Stimulated activated CD8-positive, alpha-beta memory T cell treated with anti-CD3 and anti-CD28 coated beads, Interleukin-2, amount 100 ng/mL, for 1 hour (primary cell): ENCODE measurements around the gene TEX44.
"Not testable (repeated sequence)": the region's sequence is repeated elsewhere in the genome, so short reads cannot be mapped to it uniquely, and the experiment has no call there.

Experiments used
- DNase-seq, 2 donors: peaks; one replicate each; pipeline ENCODE4 v3.0.0-alpha.2; 2020; ENCODE audit warnings: low read depth in 2 of 2

Gene TEX44

DNA sequence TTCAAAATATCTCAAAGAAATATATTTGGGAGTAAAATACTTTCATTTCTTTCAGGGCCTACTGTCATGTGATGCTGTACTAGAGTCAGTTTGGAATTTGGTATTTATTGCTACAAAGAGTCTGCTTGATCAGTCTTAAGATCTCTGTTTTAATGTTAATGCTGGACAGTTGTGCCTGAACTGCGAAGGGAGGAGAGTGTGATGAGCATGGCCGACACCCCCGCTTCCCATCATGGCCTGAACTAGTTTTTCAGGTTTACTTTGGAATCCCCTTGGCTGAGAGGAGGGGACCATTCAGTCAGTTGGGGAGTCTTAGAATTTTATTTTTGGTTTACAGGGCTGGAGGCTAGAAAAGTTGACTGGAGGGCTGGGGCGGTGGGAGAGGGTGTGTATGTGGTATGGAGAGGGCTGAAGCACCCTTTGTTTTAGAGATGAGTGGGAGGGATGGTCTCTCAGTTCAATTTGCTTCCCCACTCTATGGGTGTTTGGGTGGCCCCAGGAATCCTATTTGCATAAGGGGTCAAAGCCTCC is 20.9 kb upstream of the TEX44 start:
- DNase-seq, result no peak

DNA sequence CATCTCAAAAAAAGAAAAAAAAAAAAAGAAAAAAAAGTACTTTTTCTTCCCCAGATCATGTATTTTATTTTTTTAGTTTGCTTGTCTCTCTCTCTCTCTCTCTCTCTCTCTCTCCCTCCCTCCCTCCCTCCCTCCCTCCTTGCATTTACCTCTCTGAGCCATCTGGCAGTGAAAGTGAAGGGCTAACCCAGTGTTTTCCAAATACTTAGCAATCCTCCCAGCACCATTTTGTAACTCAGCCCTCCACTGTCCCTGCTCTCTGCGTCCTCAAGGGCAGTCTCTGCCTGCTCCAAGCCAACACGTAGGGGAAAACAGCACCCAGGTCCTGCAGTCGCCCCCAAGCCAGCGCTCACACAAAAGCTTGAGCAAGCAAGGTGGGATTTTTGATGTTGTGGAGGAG is 19.6 kb upstream of the TEX44 start:
- no peak for DNase-seq

- DNase-seq, result no peak
These were observed 18.8 kb upstream of the TEX44 start for GRCh38 chr2:231573698-231574421.

GRCh38 chr2:231575612-231576256 is 16.9 kb upstream of the TEX44 start:
- DNase-seq, result no peak

- DNase-seq, result no peak
These were observed 16.2 kb upstream of the TEX44 start for GRCh38 chr2:231576465-231576864.

DNA sequence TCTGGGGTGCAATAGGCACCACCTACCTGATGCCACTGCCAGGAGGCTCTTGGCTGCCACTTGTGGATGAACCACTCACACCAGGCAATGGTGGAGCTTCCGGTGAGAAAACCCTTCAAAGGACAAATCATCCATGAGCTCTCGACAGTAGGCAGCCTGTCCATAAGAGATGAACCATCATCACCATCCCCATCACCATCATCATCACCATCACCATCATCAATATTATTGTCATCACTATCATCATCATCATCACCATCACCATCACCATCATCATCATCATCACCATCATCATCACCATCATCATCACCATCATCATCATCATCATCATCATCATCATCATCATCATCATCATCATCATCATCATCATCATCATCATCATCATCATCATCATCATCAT is 14.0 kb upstream of the TEX44 start:
- not testable (repeated sequence) for DNase-seq

GRCh38 chr2:231579560-231579959 is 13.1 kb upstream of the TEX44 start:
- DNase-seq, result no peak

DNA sequence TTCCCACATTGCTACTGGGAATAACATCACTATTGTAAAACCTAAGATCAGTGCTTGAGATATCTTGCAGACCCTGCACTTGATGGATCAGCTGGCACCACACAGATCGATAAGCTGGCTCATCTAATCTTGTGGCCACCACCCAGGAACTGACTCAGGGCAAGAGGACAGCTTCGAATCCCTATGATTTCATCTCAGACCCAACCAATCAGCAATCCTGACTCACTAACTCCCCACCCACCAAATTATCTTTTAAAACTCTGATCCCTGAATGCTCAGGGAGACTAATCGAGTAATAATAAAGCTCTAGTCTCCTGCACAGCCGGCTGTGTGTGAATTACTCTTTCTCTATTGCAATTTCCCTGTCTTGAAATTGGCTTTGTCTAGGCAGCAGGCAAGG is 11.3 kb upstream of the TEX44 start:
- no peak for DNase-seq

GRCh38 chr2:231583982-231584381 is 8.7 kb upstream of the TEX44 start:
- no peak for DNase-seq

DNA sequence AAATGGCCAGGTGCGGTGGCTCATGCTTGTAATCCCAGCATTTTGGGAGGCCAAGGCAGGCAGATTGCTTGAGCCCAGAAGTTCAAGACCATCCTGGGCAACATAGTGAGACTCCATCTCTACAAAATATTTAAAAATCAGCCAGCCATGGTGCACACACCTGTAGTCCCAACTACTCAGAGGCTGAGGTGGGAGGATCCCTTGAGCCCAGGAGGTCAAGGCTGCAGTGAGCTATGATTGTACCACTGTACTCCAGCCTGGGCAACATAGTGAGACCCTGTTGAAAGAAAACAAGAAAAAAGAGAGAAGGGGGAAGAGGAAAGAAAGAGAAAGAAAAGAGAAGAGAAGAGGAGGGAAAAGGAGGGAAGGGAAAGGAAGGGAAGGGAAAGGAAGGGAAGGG is 4.9 kb upstream of the TEX44 start:
- not testable (repeated sequence) for DNase-seq

DNA sequence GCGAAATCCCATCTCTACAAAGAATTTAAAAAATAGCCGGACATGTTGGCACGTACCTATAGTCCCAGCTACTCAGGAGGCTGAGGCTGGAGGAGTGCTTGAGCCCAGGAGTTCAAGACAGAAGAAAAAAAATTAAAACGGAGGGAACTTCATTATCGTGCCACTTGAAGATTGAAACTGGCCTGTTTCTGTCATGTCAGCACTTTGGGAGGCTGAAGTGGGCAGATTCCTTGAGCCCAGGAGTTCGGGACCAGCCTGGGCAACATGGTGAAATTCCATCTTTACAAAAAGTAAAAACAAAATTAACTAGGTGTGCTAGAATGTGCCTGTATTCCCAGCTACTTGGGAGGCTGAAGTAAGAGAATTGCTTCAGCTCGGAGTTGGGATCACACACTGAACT is 3.0 kb upstream of the TEX44 start:
- DNase-seq, result no peak

GRCh38 chr2:231590614-231591013 is 2.0 kb upstream of the TEX44 start:
- DNase-seq, result no peak

GRCh38 chr2:231593666-231594065 is 1.0 kb downstream of the TEX44 start:
- no peak for DNase-seq

- no peak for DNase-seq
These were observed 4.4 kb downstream of the TEX44 start for GRCh38 chr2:231597014-231597611.

DNA sequence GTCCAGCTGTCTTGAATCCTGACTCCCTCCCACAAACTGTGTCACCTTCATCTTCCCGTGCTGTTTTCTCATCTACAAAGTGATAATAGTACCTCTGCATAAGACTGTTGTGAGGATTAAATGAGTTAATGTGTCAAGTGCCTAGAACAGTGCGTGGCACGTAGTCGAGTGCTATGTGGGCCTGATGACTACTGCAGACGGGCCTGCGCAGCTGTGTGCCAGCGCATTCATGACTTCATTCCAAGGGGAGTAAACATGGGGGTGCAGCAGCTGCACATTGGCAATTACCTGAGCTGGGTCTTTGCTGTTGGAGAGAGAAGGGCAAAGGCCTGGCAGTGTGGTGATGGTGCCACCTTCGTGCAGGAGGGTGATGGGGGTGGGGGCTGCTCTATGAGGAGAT is 5.0 kb downstream of the TEX44 start:
- no peak for DNase-seq

GRCh38 chr2:231600619-231601355 is 8.1 kb downstream of the TEX44 start:
- no peak for DNase-seq

GRCh38 chr2:231601356-231602229 is 8.9 kb downstream of the TEX44 start:
- DNase-seq, result peak; percentile 51 to 70

- no peak for DNase-seq
These were observed 10.3 kb downstream of the TEX44 start for GRCh38 chr2:231602859-231603467.

GRCh38 chr2:231604101-231604684 is 11.5 kb downstream of the TEX44 start:
- no peak for DNase-seq
